ENCODE data around the gene ZMYND8. TPM values are rescaled to one million over a fixed set of nuclear protein-coding genes. Genes with fewer than 3 reads are reported as not detected.
"Not testable (repeated sequence)": the region's sequence is repeated elsewhere in the genome, so short reads cannot be mapped to it uniquely, and the experiment has no call there.

The ZMYND8 gene
- polyA plus RNA-seq, 3 donors, result 1.4 to 13.8 (median 5.8) TPM

DNA sequence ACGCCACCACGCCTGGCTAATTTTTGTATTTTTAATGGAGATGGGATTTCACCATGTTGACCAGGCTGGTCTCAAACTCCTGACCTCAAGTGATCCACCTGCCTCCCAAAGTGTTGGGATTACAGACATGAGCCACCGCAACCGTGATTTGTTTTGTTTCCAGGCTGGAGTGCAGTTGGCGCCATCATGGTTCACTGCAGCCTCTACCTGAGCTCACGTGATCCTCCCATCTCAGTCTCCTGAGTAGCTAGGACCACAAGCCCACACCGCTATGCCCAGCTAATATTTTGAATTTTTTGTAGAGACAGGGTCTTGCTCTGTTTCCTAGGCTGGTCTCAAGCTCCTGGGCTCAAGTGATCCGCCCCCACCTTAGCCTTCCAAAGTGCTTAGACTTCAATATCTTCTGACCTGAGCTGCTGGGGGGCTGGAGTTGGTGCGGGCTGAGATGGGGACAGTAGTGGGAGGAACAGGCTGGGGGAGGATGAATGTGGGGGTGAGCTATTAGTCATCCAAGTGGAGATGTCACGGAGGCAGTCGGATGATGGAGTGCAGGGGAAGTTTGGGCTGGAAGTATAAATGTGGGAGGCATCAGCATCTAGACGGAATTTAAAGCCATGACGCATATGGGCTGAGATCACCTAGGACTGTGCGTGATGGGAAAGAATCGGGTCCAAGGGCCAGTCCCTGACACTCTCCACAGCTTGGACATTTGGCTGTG is 23.1 kb upstream of the ZMYND8 start:
- H4K20me1 ChIP-seq (ENCODE audit: insufficient read depth, low read length), result no peaks in the 10 kb centered on the region
- Mint-ChIP-seq H3K9me3 (no peaks in the 10 kb centered on the region), H3K27me3 (ENCODE audit: low read depth in 3 of 3) (peaks cover 1 to 5% (median 1%) of the 10 kb centered on the region in 3 donors), H3K4me3 (no peak overlapping the region), H3K27ac (no peak overlapping the region), H3K36me3 (no peaks in the 10 kb centered on the region), H3K4me1 (peaks cover 6% of the 10 kb centered on the region)
- intact Hi-C loops (cut with micrococcal nuclease), result loop anchor here in 1 of 2 donors (10.0 kb wide), 2 partner anchors 65 to 235 kb away; no protein-coding TSS in a partner anchor
- H3K27ac ChIP-seq (ENCODE audit: low read depth in 1 of 2, low read length in 2 of 2), result no peak overlapping the region
- H3K9me3 ChIP-seq (replicated peaks in 1 of 2; ENCODE audit: control insufficient read depth in 1 of 2, insufficient read depth in 1 of 2, low read length in 2 of 2), result no peaks in the 10 kb centered on the region
- DNase-seq, result no peak
- H3K79me2 ChIP-seq (ENCODE audit: insufficient read depth, low read length), result no peaks in the 10 kb centered on the region
- H3K4me2 ChIP-seq (replicated peaks; ENCODE audit: extremely low read depth, low read length, poor library complexity, severe bottlenecking), result no peak overlapping the region
- TF ChIP-seq, protein P1, sequence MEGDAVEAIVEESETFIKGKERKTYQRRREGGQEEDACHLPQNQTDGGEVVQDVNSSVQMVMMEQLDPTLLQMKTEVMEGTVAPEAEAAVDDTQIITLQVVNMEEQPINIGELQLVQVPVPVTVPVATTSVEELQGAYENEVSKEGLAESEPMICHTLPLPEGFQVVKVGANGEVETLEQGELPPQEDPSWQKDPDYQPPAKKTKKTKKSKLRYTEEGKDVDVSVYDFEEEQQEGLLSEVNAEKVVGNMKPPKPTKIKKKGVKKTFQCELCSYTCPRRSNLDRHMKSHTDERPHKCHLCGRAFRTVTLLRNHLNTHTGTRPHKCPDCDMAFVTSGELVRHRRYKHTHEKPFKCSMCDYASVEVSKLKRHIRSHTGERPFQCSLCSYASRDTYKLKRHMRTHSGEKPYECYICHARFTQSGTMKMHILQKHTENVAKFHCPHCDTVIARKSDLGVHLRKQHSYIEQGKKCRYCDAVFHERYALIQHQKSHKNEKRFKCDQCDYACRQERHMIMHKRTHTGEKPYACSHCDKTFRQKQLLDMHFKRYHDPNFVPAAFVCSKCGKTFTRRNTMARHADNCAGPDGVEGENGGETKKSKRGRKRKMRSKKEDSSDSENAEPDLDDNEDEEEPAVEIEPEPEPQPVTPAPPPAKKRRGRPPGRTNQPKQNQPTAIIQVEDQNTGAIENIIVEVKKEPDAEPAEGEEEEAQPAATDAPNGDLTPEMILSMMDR (IDR thresholded peaks at IDR 0.05), result no peak
- no peaks in the 10 kb centered on the region for H3K27me3 ChIP-seq (ENCODE audit: control insufficient read depth in 2 of 2, insufficient read depth in 2 of 2, low read length in 2 of 2)
- H2AFZ ChIP-seq (ENCODE audit: insufficient read depth, low read depth, low read length, poor library complexity, severe bottlenecking), result no peak overlapping the region
- no peaks in the 10 kb centered on the region for H3K36me3 ChIP-seq (replicated peaks in 1 of 2; ENCODE audit: control insufficient read depth in 1 of 2, insufficient read depth in 2 of 2, low read length in 2 of 2)
- no peak overlapping the region for H3K9ac ChIP-seq (ENCODE audit: insufficient read depth, low read length, poor library complexity, severe bottlenecking)
- no peak overlapping the region for H3K4me3 ChIP-seq (replicated peaks in 1 of 3; ENCODE audit: low read depth in 2 of 3, low read length in 3 of 3)
- peaks cover 0 to 6% of the 10 kb centered on the region in 2 donors for H3K4me1 ChIP-seq (ENCODE audit: control insufficient read depth in 1 of 2, insufficient read depth in 2 of 2, low read length in 2 of 2)
- WGBS (ENCODE audit: insufficient coverage), result 98% methylated on average over 14 of the region's 15 CpGs

DNA sequence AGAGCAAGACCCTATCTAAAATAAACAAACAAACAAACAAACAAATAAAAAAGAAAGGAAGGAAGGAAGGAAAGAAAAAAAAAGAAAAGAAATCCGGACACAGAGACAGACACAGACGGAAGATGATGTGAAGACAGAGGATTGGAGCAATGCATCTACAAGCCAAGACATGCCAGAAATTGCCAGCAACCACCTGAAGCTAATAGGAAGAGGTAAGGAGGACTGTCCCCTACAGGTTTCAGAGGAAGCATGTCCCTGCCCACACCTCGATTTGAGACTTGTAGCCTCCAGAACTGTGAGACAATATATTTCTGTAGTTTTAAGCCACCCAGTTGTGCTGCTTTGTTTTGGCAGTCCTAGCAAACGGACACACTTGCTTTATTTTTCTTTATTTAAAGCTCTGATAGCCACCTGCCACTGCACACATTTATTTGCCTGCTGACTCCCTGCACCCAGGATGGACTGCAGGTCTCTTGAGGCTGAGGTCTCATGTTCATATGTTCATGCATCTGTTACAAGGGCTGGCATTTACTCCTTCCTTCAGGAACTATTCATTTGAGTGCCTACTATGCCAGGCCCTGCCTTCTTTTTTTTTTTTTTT is 20.7 kb upstream of the ZMYND8 start:
- no peaks in the 10 kb centered on the region for H3K4me1 Mint-ChIP-seq
- WGBS (ENCODE audit: insufficient coverage), result 81% methylated on average over 3 of the region's 4 CpGs
- no peaks in the 10 kb centered on the region for H3K36me3 Mint-ChIP-seq
- Histone ChIP-seq H3K4me3 (replicated peaks in 1 of 3; ENCODE audit: low read depth in 2 of 3, low read length in 3 of 3) (no peak overlapping the region), H3K27me3 (ENCODE audit: control insufficient read depth in 2 of 2, insufficient read depth in 2 of 2, low read length in 2 of 2) (no peaks in the 10 kb centered on the region), H3K36me3 (replicated peaks in 1 of 2; ENCODE audit: control insufficient read depth in 1 of 2, insufficient read depth in 2 of 2, low read length in 2 of 2) (no peaks in the 10 kb centered on the region), H3K9ac (ENCODE audit: insufficient read depth, low read length, poor library complexity, severe bottlenecking) (no peak overlapping the region), H3K4me2 (replicated peaks; ENCODE audit: extremely low read depth, low read length, poor library complexity, severe bottlenecking) (no peak overlapping the region), H3K4me1 (ENCODE audit: control insufficient read depth in 1 of 2, insufficient read depth in 2 of 2, low read length in 2 of 2) (no peaks in the 10 kb centered on the region), H3K9me3 (replicated peaks in 1 of 2; ENCODE audit: control insufficient read depth in 1 of 2, insufficient read depth in 1 of 2, low read length in 2 of 2) (no peaks in the 10 kb centered on the region), H3K27ac (ENCODE audit: low read depth in 1 of 2, low read length in 2 of 2) (no peak overlapping the region), H3K79me2 (ENCODE audit: insufficient read depth, low read length) (no peaks in the 10 kb centered on the region), H4K20me1 (ENCODE audit: insufficient read depth, low read length) (no peaks in the 10 kb centered on the region), H2AFZ (ENCODE audit: insufficient read depth, low read depth, low read length, poor library complexity, severe bottlenecking) (no peak overlapping the region)
- DNase-seq, result no peak
- H3K9me3 Mint-ChIP-seq, result no peaks in the 10 kb centered on the region
- no peak overlapping the region for H3K4me3 Mint-ChIP-seq
- peaks cover 0 to 5% (median 1%) of the 10 kb centered on the region in 3 donors for H3K27me3 Mint-ChIP-seq (ENCODE audit: low read depth in 3 of 3)
- no peak overlapping the region for H3K27ac Mint-ChIP-seq
- TF ChIP-seq, protein P1 (IDR thresholded peaks at IDR 0.05), result no peak
- intact Hi-C loops (cut with micrococcal nuclease), result no loop called here

DNA sequence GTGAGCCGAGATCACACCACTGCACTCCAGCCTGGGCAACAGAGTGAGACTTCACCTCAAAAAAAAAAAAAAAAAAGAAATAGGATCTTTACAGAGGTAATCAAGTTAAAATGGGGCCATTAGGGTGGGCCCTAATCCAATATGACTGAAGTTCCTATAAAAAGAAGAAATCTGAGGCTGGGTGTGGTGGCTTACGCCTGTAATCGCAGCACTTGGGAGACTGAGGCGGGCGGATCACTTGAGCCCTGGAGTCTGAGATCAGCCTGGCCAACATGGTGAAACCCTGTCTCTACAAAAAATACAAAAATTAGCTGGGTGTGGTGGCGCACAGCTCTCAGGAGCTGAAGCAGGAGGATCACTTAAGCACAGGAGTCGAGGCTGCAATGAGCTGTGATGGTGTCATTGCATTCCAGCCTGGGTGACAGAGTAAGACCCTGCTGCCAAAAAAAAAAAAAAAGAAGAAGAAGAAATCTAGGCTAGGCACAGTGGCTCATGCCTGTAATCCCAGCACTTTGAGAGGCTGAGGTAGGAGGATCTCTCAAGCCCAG is 19.7 kb upstream of the ZMYND8 start:
- H3K79me2 ChIP-seq (ENCODE audit: insufficient read depth, low read length); H3K9me3 ChIP-seq (replicated peaks in 1 of 2; ENCODE audit: control insufficient read depth in 1 of 2, insufficient read depth in 1 of 2, low read length in 2 of 2); H3K4me3 ChIP-seq (replicated peaks in 1 of 3; ENCODE audit: low read depth in 2 of 3, low read length in 3 of 3); H3K9ac ChIP-seq (ENCODE audit: insufficient read depth, low read length, poor library complexity, severe bottlenecking); H3K4me1 Mint-ChIP-seq; H3K27ac Mint-ChIP-seq; H3K4me1 ChIP-seq (ENCODE audit: control insufficient read depth in 1 of 2, insufficient read depth in 2 of 2, low read length in 2 of 2); H3K27ac ChIP-seq (ENCODE audit: low read depth in 1 of 2, low read length in 2 of 2); DNase-seq; H3K27me3 ChIP-seq (ENCODE audit: control insufficient read depth in 2 of 2, insufficient read depth in 2 of 2, low read length in 2 of 2); H3K27me3 Mint-ChIP-seq (ENCODE audit: low read depth in 3 of 3); H4K20me1 ChIP-seq (ENCODE audit: insufficient read depth, low read length); H3K36me3 ChIP-seq (replicated peaks in 1 of 2; ENCODE audit: control insufficient read depth in 1 of 2, insufficient read depth in 2 of 2, low read length in 2 of 2); intact Hi-C loops (cut with micrococcal nuclease); H3K4me3 Mint-ChIP-seq; H3K36me3 Mint-ChIP-seq; H2AFZ ChIP-seq (ENCODE audit: insufficient read depth, low read depth, low read length, poor library complexity, severe bottlenecking); H3K9me3 Mint-ChIP-seq; H3K4me2 ChIP-seq (replicated peaks; ENCODE audit: extremely low read depth, low read length, poor library complexity, severe bottlenecking): not testable (repeated sequence)
- WGBS (ENCODE audit: insufficient coverage), result 95% methylated on average over 4 of the region's 7 CpGs

Data from CD14-positive monocyte (primary cell).